HepG2 (cell line): Measurements from ENCODE around the gene NHSL1. TPM values are rescaled to one million over a fixed set of nuclear protein-coding genes. Genes with fewer than 3 reads are reported as not detected.

ENCODE experiments used
- DNMT3B ChIP-seq: conservative IDR thresholded peaks from 2 replicates; pipeline ENCODE4 v1.6.1; 2016; ENCODE audit warnings: missing biosample characterization, control low read depth
- HNRNPUL1 ChIP-seq: fragments of 200-400 bp; formaldehyde crosslinking; IDR thresholded peaks from 2 replicates; pipeline ENCODE4 v1.6.1; 2017; ENCODE audit warnings: low read depth, mild to moderate bottlenecking, low read length, moderate library complexity
- NFYC ChIP-seq: IDR thresholded peaks from 2 replicates; pipeline ENCODE4 v1.6.1; 2016; ENCODE audit warnings: missing genetic modification reagents, missing compliant biosample characterization
- NR2F6 ChIP-seq, 2 experiments: IDR thresholded peaks; 2 replicates each; pipeline ENCODE4 v1.6.1; 2016; ENCODE audit warnings: antibody characterized with exemption in 1 of 2, mild to moderate bottlenecking in 1 of 2
- PITX1 ChIP-seq: sonication (generic); formaldehyde crosslinking; IDR thresholded peaks from 2 replicates; pipeline ENCODE4 v1.5.1; 2020; ENCODE audit warnings: mild to moderate bottlenecking, missing genetic modification reagents
- RARG ChIP-seq: sonication (generic); formaldehyde crosslinking; IDR thresholded peaks from 2 replicates; pipeline ENCODE4 v1.4.0; 2020; ENCODE audit warnings: low read depth, mild to moderate bottlenecking, missing genetic modification reagents
- SMAD9 ChIP-seq: sonication (generic); formaldehyde crosslinking; IDR thresholded peaks from 2 replicates; pipeline ENCODE4 v1.5.1; 2020; ENCODE audit warnings: mild to moderate bottlenecking, missing genetic modification reagents
- XBP1 ChIP-seq: sonication (generic); formaldehyde crosslinking; IDR thresholded peaks from 2 replicates; pipeline ENCODE4 v1.5.0; 2020; ENCODE audit warnings: missing genetic modification reagents
- ZFP41 ChIP-seq: sonication (generic); formaldehyde crosslinking; IDR thresholded peaks from 2 replicates; pipeline ENCODE4 v1.4.0; 2020; ENCODE audit warnings: mild to moderate bottlenecking, missing genetic modification reagents, borderline replicate concordance
- ZNF678 ChIP-seq: sonication (generic); formaldehyde crosslinking; IDR thresholded peaks from 2 replicates; pipeline ENCODE4 v1.4.0; 2020; ENCODE audit warnings: mild to moderate bottlenecking, missing genetic modification reagents
- polyA plus RNA-seq, 8 experiments: library from polyadenylated mRNA; depleted of rRNA in 3 of 8; stranded (reverse) in 7 of 8; unstranded in 1 of 8; fragments of >200 nt; fragmentation: Illumina TruSeq in 4 of 8; extraction: Trizol in 4 of 8; gene quantifications; 2 replicates each; pipeline versions ENCODE4 v1.2.1 to v1.2.3, GENCODE V29; 2011 to 2016; ENCODE audit warnings: low read depth in 4 of 8, missing spikeins in 1 of 8, mixed read lengths in 1 of 8; ENCODE audit not compliant: insufficient read depth in 1 of 8
- total RNA-seq, 5 experiments: library from RNA; depleted of rRNA; stranded (reverse); fragments of >200 nt; fragmentation: Illumina TruSeq; extraction: Trizol; gene quantifications; 2 replicates each; pipeline ENCODE4 v1.2.3, GENCODE V29; 2016; ENCODE audit warnings: low read depth in 1 of 5
- TF ChIP-seq, protein P1 (sequence below): sonication (generic); formaldehyde crosslinking; IDR thresholded peaks from 2 replicates; pipeline ENCODE4 v1.4.0; 2020; ENCODE audit warnings: missing genetic modification reagents, mild to moderate bottlenecking, borderline replicate concordance
- TF ChIP-seq, protein P2 (sequence below): sonication (generic); formaldehyde crosslinking; IDR thresholded peaks from 2 replicates; pipeline ENCODE4 v1.4.0; 2020; ENCODE audit warnings: missing genetic modification reagents
- TF ChIP-seq, protein P3 (sequence below), 2 experiments: sonication (generic) in 1 of 2; formaldehyde crosslinking in 1 of 2; IDR thresholded peaks; 2 replicates each; pipeline versions ENCODE4 v1.6.1 to v1.9.0; 2014 to 2022; ENCODE audit warnings: antibody characterized with exemption in 1 of 2, borderline replicate concordance in 1 of 2, inconsistent platforms in 1 of 2, low read depth in 1 of 2, missing genetic modification reagents in 1 of 2
- TF ChIP-seq, protein P4 (sequence below): IDR thresholded peaks from 2 replicates; pipeline ENCODE4 v1.6.1; 2016
- TF ChIP-seq, protein P5 (sequence below): sonication (generic); formaldehyde crosslinking; IDR thresholded peaks from 2 replicates; pipeline ENCODE4; 2020; ENCODE audit warnings: missing genetic modification reagents, mild to moderate bottlenecking, borderline replicate concordance

Gene NHSL1
- total and polyA plus RNA-seq, 2 of the 13 experiments (the other 11 are each of a cell fraction or from before 2014, with no cell fraction given): 24.9 to 53.6 TPM

DNA sequence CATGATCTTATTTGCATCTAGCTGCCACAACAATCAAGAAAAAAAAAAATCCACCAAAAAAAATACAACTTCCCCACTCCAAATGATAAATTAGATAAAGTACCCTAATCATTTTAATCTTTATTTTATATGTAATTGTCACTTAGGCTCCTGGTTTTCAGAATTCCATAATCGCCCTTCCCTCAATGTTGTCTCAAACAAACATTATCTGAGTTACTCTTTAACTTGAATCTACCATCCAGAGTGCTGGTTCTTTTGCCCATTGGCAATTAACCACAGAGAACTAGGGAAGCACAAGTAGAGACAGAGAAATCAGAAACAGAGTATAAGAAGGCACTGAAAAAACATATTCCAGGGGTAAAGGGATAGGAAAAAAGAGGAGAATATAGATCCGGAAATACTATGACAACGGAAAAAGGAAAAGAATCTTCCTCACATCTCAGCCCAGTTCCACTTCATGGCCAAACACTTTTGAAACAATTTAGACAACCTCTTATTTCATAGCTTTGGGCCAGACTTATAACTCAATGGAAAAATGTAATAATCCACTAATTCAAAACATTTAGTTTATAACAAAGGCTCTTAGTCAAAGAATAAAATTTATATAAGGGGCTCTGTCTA is 861 bp upstream of the NHSL1 start (continued):
- TF ChIP-seq NR2F6 (IDR thresholded peaks at IDR 0.05): peak; percentile 18; the same call in 1 of the 2 replicates
- no peak for TF ChIP-seq NR2F6 (CRISPR knock-in tag; IDR thresholded peaks at IDR 0.05)
- TF ChIP-seq HNRNPUL1: peak; percentile 69
- TF ChIP-seq, protein P1, sequence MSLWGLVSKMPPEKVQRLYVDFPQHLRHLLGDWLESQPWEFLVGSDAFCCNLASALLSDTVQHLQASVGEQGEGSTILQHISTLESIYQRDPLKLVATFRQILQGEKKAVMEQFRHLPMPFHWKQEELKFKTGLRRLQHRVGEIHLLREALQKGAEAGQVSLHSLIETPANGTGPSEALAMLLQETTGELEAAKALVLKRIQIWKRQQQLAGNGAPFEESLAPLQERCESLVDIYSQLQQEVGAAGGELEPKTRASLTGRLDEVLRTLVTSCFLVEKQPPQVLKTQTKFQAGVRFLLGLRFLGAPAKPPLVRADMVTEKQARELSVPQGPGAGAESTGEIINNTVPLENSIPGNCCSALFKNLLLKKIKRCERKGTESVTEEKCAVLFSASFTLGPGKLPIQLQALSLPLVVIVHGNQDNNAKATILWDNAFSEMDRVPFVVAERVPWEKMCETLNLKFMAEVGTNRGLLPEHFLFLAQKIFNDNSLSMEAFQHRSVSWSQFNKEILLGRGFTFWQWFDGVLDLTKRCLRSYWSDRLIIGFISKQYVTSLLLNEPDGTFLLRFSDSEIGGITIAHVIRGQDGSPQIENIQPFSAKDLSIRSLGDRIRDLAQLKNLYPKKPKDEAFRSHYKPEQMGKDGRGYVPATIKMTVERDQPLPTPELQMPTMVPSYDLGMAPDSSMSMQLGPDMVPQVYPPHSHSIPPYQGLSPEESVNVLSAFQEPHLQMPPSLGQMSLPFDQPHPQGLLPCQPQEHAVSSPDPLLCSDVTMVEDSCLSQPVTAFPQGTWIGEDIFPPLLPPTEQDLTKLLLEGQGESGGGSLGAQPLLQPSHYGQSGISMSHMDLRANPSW (CRISPR knock-in tag): no peak
- TF ChIP-seq PITX1: no peak
- TF ChIP-seq ZFP41: no peak
- TF ChIP-seq, protein P2, sequence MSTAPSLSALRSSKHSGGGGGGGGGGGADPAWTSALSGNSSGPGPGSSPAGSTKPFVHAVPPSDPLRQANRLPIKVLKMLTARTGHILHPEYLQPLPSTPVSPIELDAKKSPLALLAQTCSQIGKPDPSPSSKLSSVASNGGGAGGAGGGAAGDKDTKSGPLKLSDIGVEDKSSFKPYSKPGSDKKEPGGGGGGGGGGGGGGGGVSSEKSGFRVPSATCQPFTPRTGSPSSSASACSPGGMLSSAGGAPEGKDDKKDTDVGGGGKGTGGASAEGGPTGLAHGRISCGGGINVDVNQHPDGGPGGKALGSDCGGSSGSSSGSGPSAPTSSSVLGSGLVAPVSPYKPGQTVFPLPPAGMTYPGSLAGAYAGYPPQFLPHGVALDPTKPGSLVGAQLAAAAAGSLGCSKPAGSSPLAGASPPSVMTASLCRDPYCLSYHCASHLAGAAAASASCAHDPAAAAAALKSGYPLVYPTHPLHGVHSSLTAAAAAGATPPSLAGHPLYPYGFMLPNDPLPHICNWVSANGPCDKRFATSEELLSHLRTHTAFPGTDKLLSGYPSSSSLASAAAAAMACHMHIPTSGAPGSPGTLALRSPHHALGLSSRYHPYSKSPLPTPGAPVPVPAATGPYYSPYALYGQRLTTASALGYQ (CRISPR knock-in tag): no peak
- TF ChIP-seq SMAD9 (CRISPR knock-in tag): no peak
- no peak for TF ChIP-seq RARG (CRISPR knock-in tag)
- no peak for TF ChIP-seq ZNF678 (CRISPR knock-in tag)
- no peak for TF ChIP-seq DNMT3B (CRISPR knock-in tag)
- no peak for TF ChIP-seq XBP1 (CRISPR knock-in tag)
- TF ChIP-seq, protein P3, sequence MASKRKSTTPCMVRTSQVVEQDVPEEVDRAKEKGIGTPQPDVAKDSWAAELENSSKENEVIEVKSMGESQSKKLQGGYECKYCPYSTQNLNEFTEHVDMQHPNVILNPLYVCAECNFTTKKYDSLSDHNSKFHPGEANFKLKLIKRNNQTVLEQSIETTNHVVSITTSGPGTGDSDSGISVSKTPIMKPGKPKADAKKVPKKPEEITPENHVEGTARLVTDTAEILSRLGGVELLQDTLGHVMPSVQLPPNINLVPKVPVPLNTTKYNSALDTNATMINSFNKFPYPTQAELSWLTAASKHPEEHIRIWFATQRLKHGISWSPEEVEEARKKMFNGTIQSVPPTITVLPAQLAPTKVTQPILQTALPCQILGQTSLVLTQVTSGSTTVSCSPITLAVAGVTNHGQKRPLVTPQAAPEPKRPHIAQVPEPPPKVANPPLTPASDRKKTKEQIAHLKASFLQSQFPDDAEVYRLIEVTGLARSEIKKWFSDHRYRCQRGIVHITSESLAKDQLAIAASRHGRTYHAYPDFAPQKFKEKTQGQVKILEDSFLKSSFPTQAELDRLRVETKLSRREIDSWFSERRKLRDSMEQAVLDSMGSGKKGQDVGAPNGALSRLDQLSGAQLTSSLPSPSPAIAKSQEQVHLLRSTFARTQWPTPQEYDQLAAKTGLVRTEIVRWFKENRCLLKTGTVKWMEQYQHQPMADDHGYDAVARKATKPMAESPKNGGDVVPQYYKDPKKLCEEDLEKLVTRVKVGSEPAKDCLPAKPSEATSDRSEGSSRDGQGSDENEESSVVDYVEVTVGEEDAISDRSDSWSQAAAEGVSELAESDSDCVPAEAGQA (IDR thresholded peaks at IDR 0.05; ENCODE audit: low read depth): no peak
- TF ChIP-seq, protein P3 (CRISPR knock-in tag; IDR thresholded peaks at IDR 0.05; ENCODE audit: borderline replicate concordance): no peak
- TF ChIP-seq NFYC (CRISPR knock-in tag): no peak
- TF ChIP-seq, protein P4, sequence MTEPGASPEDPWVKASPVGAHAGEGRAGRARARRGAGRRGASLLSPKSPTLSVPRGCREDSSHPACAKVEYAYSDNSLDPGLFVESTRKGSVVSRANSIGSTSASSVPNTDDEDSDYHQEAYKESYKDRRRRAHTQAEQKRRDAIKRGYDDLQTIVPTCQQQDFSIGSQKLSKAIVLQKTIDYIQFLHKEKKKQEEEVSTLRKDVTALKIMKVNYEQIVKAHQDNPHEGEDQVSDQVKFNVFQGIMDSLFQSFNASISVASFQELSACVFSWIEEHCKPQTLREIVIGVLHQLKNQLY (CRISPR knock-in tag): no peak
- TF ChIP-seq, protein P5, sequence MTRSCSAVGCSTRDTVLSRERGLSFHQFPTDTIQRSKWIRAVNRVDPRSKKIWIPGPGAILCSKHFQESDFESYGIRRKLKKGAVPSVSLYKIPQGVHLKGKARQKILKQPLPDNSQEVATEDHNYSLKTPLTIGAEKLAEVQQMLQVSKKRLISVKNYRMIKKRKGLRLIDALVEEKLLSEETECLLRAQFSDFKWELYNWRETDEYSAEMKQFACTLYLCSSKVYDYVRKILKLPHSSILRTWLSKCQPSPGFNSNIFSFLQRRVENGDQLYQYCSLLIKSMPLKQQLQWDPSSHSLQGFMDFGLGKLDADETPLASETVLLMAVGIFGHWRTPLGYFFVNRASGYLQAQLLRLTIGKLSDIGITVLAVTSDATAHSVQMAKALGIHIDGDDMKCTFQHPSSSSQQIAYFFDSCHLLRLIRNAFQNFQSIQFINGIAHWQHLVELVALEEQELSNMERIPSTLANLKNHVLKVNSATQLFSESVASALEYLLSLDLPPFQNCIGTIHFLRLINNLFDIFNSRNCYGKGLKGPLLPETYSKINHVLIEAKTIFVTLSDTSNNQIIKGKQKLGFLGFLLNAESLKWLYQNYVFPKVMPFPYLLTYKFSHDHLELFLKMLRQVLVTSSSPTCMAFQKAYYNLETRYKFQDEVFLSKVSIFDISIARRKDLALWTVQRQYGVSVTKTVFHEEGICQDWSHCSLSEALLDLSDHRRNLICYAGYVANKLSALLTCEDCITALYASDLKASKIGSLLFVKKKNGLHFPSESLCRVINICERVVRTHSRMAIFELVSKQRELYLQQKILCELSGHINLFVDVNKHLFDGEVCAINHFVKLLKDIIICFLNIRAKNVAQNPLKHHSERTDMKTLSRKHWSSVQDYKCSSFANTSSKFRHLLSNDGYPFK (CRISPR knock-in tag): no peak
